ENCODE data around the gene LUC7L. TPM values are rescaled to one million over a fixed set of nuclear protein-coding genes. Genes with fewer than 3 reads are reported as not detected.
A peak's percentile ranks its signal among the peaks of the same experiment; 100 is the strongest.
"Not testable (repeated sequence)": the region's sequence is repeated elsewhere in the genome, so short reads cannot be mapped to it uniquely, and the experiment has no call there.

LUC7L gene
- total RNA-seq, 1 donor from 2014 or later, result 231 TPM

- Histone ChIP-seq H4K20me1 (ENCODE audit: low read depth) (peaks cover 34% of the 10 kb centered on the region), H3K79me2 (ENCODE audit: low read depth) (peaks cover 38% of the 10 kb centered on the region), H3K27ac (no peak overlapping the region), H3K4me3 (no peak overlapping the region), H3K9me3 (ENCODE audit: low read depth) (no peaks in the 10 kb centered on the region), H2AFZ (replicated peaks) (no peak overlapping the region), H3K4me2 (no peak overlapping the region), H3K36me3 (peaks cover 17% of the 10 kb centered on the region), H3K9ac (no peak overlapping the region), H3K27me3 (no peaks in the 10 kb centered on the region), H3F3A (ENCODE audit: low read depth) (peaks cover 30% of the 10 kb centered on the region), H3K4me1 (peaks cover 12% of the 10 kb centered on the region)
- Mint-ChIP-seq H3K27me3 (ENCODE audit: insufficient read depth, low read depth) (peaks cover 6% of the 10 kb centered on the region), H3K9me3 (no peaks in the 10 kb centered on the region), H3K27ac (no peak overlapping the region), H3K4me1 (peaks cover 25% of the 10 kb centered on the region), H3K36me3 (peaks cover 13% of the 10 kb centered on the region), H3K4me3 (peak overlapping the region; percentile 62)
- TF ChIP-seq EZH2phosphoT487 (IDR thresholded peaks at IDR 0.05) (no peak), CTCF (IDR thresholded peaks at IDR 0.05) (no peak), EZH2 (IDR thresholded peaks at IDR 0.05) (no peak)
- DNase-seq (ENCODE audit: low spot score), result no peak
These were observed 1.7 kb upstream of the LUC7L start for GRCh38 chr16:230949-231348.

GRCh38 chr16:230351-230750, 1.1 kb upstream of the LUC7L start:
- not testable (repeated sequence) for DNase-seq (ENCODE audit: low spot score); H3K4me3 ChIP-seq

DNA sequence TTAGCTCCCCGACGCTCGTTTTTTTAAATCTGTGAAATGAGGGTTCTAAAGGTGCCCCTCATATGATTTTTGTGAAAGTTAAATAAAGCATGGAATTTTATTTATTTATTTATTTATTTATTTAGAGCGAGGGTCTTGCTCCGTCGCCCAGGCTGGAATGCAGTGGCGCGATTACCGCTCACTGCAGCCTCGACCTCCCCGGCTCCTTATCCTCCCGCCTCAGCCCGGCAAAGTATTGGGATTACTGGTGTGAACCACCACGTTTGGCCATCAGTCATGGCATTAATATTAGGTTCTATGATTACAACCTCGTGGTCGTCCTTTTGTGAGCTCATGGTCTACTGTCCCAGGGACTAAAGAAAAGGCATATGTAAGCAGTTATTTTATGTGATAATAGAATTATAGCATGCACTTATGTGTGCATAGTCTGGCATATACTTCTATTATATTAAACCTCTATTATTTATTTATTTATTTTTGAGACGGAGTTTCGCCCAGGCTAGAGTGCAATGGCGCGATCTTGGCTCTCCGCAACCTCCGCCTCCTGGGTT, 557 bp upstream of the LUC7L start:
- Histone ChIP-seq H3K4me3 (peak overlapping the region; percentile 88), H3K79me2 (ENCODE audit: low read depth) (peaks cover 43% of the 10 kb centered on the region), H3K9ac (no peak overlapping the region), H3K4me2 (peak overlapping the region; percentile 97), H2AFZ (replicated peaks) (no peak overlapping the region), H3K27me3 (no peaks in the 10 kb centered on the region), H3K36me3 (peaks cover 20% of the 10 kb centered on the region), H4K20me1 (ENCODE audit: low read depth) (peaks cover 38% of the 10 kb centered on the region), H3K9me3 (ENCODE audit: low read depth) (no peaks in the 10 kb centered on the region), H3K4me1 (peaks cover 12% of the 10 kb centered on the region), H3K27ac (no peak overlapping the region), H3F3A (ENCODE audit: low read depth) (peaks cover 20% of the 10 kb centered on the region)
- H3K4me1 Mint-ChIP-seq, result peaks cover 18% of the 10 kb centered on the region
- TF ChIP-seq CTCF (IDR thresholded peaks at IDR 0.05) (no peak), EZH2 (IDR thresholded peaks at IDR 0.05) (no peak), EZH2phosphoT487 (IDR thresholded peaks at IDR 0.05) (no peak)
- H3K9me3 Mint-ChIP-seq, result no peaks in the 10 kb centered on the region
- H3K27me3 Mint-ChIP-seq (ENCODE audit: insufficient read depth, low read depth), result peaks cover 2% of the 10 kb centered on the region
- peaks cover 18% of the 10 kb centered on the region for H3K36me3 Mint-ChIP-seq
- H3K27ac Mint-ChIP-seq, result no peak overlapping the region
- no peak for DNase-seq (ENCODE audit: low spot score)
- peak overlapping the region; percentile 97 for H3K4me3 Mint-ChIP-seq

More at GRCh38 chr16:230351-230750, 1.1 kb upstream of the LUC7L start:
- not testable (repeated sequence) for H3K4me3 Mint-ChIP-seq; H3K9me3 Mint-ChIP-seq; H3K4me2 ChIP-seq; H3K27me3 Mint-ChIP-seq (ENCODE audit: insufficient read depth, low read depth); H3K9ac ChIP-seq; H3K27me3 ChIP-seq; H3K27ac ChIP-seq; H3K9me3 ChIP-seq (ENCODE audit: low read depth); H3K27ac Mint-ChIP-seq; H2AFZ ChIP-seq (replicated peaks)
- peaks cover 34% of the 10 kb centered on the region for H4K20me1 ChIP-seq (ENCODE audit: low read depth)
- peaks cover 22% of the 10 kb centered on the region for H3K4me1 Mint-ChIP-seq
- H3K4me1 ChIP-seq, result peaks cover 12% of the 10 kb centered on the region
- H3K36me3 ChIP-seq, result peaks cover 20% of the 10 kb centered on the region
- peaks cover 18% of the 10 kb centered on the region for H3K36me3 Mint-ChIP-seq
- peaks cover 25% of the 10 kb centered on the region for H3F3A ChIP-seq (ENCODE audit: low read depth)
- H3K79me2 ChIP-seq (ENCODE audit: low read depth), result peaks cover 38% of the 10 kb centered on the region

GRCh38 chr16:228151-228851, 948 bp downstream of the LUC7L start:
- peaks cover 12% of the 10 kb centered on the region for H3K4me1 ChIP-seq
- no peak for DNase-seq (ENCODE audit: low spot score)
- peaks cover 10% of the 10 kb centered on the region for H3F3A ChIP-seq (ENCODE audit: low read depth)
- H3K27me3 Mint-ChIP-seq (ENCODE audit: insufficient read depth, low read depth), result no peaks in the 10 kb centered on the region
- H3K27me3 ChIP-seq, result no peaks in the 10 kb centered on the region
- H4K20me1 ChIP-seq (ENCODE audit: low read depth), result peaks cover 53% of the 10 kb centered on the region
- no peaks in the 10 kb centered on the region for H3K9me3 Mint-ChIP-seq
- H3K4me3 Mint-ChIP-seq, result peak overlapping the region; percentile 97
- H3K9me3 ChIP-seq (ENCODE audit: low read depth), result no peaks in the 10 kb centered on the region
- TF ChIP-seq CTCF (IDR thresholded peaks at IDR 0.05), result no peak
- TF ChIP-seq EZH2 (IDR thresholded peaks at IDR 0.05), result no peak
- no peak for TF ChIP-seq EZH2phosphoT487 (IDR thresholded peaks at IDR 0.05)
- H2AFZ ChIP-seq (replicated peaks), result peak overlapping the region; percentile 30
- peak overlapping the region; percentile 94 for H3K27ac ChIP-seq
- H3K4me3 ChIP-seq, result peak overlapping the region; percentile 88
- H3K36me3 ChIP-seq, result peaks cover 20% of the 10 kb centered on the region
- peaks cover 20% of the 10 kb centered on the region for H3K36me3 Mint-ChIP-seq
- H3K27ac Mint-ChIP-seq, result peak overlapping the region; percentile 85
- peak overlapping the region; percentile 95 for H3K9ac ChIP-seq
- peak overlapping the region; percentile 97 for H3K4me2 ChIP-seq
- peaks cover 58% of the 10 kb centered on the region for H3K79me2 ChIP-seq (ENCODE audit: low read depth)
- peaks cover 18% of the 10 kb centered on the region for H3K4me1 Mint-ChIP-seq
